GM12878 (cell line): ENCODE results near the gene CHPT1. TPM values are rescaled to one million over a fixed set of nuclear protein-coding genes. Genes with fewer than 3 reads are reported as not detected.

ENCODE experiments used
- ATAC-seq: fragments of 200-7000 bp; cut with Tn5 transposase; 3 replicates; pipeline ENCODE4 v1.9.1; 2020; ENCODE audit warnings: mild to moderate bottlenecking, moderate library complexity
- BruUV-seq: library from RNA; stranded (reverse); fragments of 400-500 nt; replicated peaks from 2 replicates; lab custom pipeline; 2021; lab: Mats Ljungman, UMichigan
- CTCF ChIA-PET: fragments of 300-600 bp; sonication (Branson Sonifier 250); formaldehyde crosslinking; extraction: SDS; loops from one replicate; lab custom pipeline; 2021; ENCODE audit warnings: inconsistent platforms; lab: Yijun Ruan, JAX
- POLR2A ChIA-PET: fragments of 350-600 bp; formaldehyde crosslinking; extraction: SDS; loops from one replicate; lab custom pipeline; 2021; ENCODE audit warnings: inconsistent platforms; lab: Charles Lee
- RAD21 ChIA-PET: fragments of 300-600 bp; sonication (Branson Sonifier 250); formaldehyde crosslinking; loops from one replicate; lab custom pipeline; 2023; ENCODE audit warnings: antibody characterized with exemption; ENCODE audit not compliant: unreplicated experiment; lab: Charles Lee
- SMC1A ChIA-PET: fragments of 300-600 bp; sonication (Branson Sonifier 250); formaldehyde crosslinking; loops from one replicate; lab custom pipeline; 2023; ENCODE audit not compliant: unreplicated experiment, uncharacterized antibody; lab: Charles Lee
- DNase-seq: peaks from one replicate; pipeline ENCODE4 v3.0.0-alpha.2; 2011; ENCODE audit warnings: low read depth, low spot score
- FAIRE-seq: peaks from 3 replicates; lab custom pipeline; 2011; peaks lifted over from hg19 to GRCh38; lab: Jason Lieb, UNC
- H2AFZ ChIP-seq: 2 replicates; pipeline ENCODE4 v1.6.0; 2011; ENCODE audit warnings: low read depth, low read length, control low read depth; ENCODE audit not compliant: control insufficient read depth
- H3K27ac ChIP-seq: 2 replicates; pipeline ENCODE4 v1.5.1; 2011; ENCODE audit warnings: control low read depth; ENCODE audit not compliant: control insufficient read depth, insufficient read depth
- H3K27me3 ChIP-seq, 2 experiments: replicated peaks in 1 of 2; 2 replicates each; pipeline versions ENCODE4 v1.6.0 to v1.6.1; 2011; ENCODE audit warnings: low read length in 1 of 2; ENCODE audit not compliant: control insufficient read depth in 2 of 2, insufficient read depth in 2 of 2
- H3K36me3 ChIP-seq, 2 experiments: 2 replicates each; pipeline ENCODE4 v1.5.1; 2011; ENCODE audit warnings: low read length in 1 of 2; ENCODE audit not compliant: control insufficient read depth in 2 of 2, insufficient read depth in 2 of 2
- H3K4me1 ChIP-seq: 2 replicates; pipeline ENCODE4 v1.6.1; 2011; ENCODE audit warnings: mild to moderate bottlenecking, low read length, moderate library complexity, mixed read lengths; ENCODE audit not compliant: control insufficient read depth, insufficient read depth
- H3K4me2 ChIP-seq: 2 replicates; pipeline ENCODE4 v1.6.0; 2011; ENCODE audit warnings: control low read depth; ENCODE audit not compliant: control insufficient read depth, insufficient read depth
- H3K4me3 ChIP-seq: fragments of 200-600 bp; sonication (generic); 2 replicates; pipeline ENCODE4 v1.5.1; 2016
- H3K79me2 ChIP-seq: 2 replicates; pipeline ENCODE4 v1.6.0; 2011; ENCODE audit warnings: low read length; ENCODE audit not compliant: control insufficient read depth, insufficient read depth
- H3K9ac ChIP-seq: 2 replicates; pipeline ENCODE4 v1.8.0; 2011; ENCODE audit warnings: low read length, control low read depth, mixed read lengths; ENCODE audit not compliant: control insufficient read depth, insufficient read depth
- H3K9me3 ChIP-seq: replicated peaks from 3 replicates; pipeline ENCODE4 v1.5.1; 2011; ENCODE audit warnings: mild to moderate bottlenecking, low read length; ENCODE audit not compliant: control insufficient read depth, insufficient read depth
- H4K20me1 ChIP-seq: 2 replicates; pipeline ENCODE4 v1.6.0; 2011; ENCODE audit not compliant: control insufficient read depth, insufficient read depth
- BHLHE40 ChIP-seq, 2 experiments: fragments of 450-650 bp in 1 of 2; IDR thresholded peaks; 2 replicates each; pipeline ENCODE4 v1.6.1; 2011 to 2017; ENCODE audit warnings: low read depth in 2 of 2, borderline replicate concordance in 1 of 2, improper control_type of control experiment in 1 of 2, low read length in 1 of 2, mild to moderate bottlenecking in 1 of 2
- CREM ChIP-seq: IDR thresholded peaks from 2 replicates; pipeline ENCODE4 v1.6.1; 2014; ENCODE audit warnings: antibody characterized with exemption, low read depth
- EED ChIP-seq: sonication (generic); IDR thresholded peaks from 2 replicates; pipeline ENCODE4 v1.6.1; 2016; ENCODE audit warnings: antibody characterized with exemption, low read depth
- EZH2 ChIP-seq: IDR thresholded peaks from 2 replicates; pipeline ENCODE4 v1.6.1; 2012; ENCODE audit warnings: low read depth, mild to moderate bottlenecking, control low read depth, inconsistent platforms, low read length, borderline replicate concordance; ENCODE audit not compliant: control insufficient read depth
- FOS ChIP-seq: IDR thresholded peaks from 3 replicates; pipeline ENCODE4 v1.6.1; 2011; ENCODE audit warnings: borderline replicate concordance; ENCODE audit not compliant: insufficient read length; ENCODE audit errors: extremely low read depth
- FOXM1 ChIP-seq: IDR thresholded peaks from 2 replicates; pipeline ENCODE4 v1.6.1; 2012; ENCODE audit warnings: low read depth, mild to moderate bottlenecking, inconsistent platforms, low read length, moderate library complexity
- HDAC2 ChIP-seq: fragments of 200-600 bp; sonication (generic); IDR thresholded peaks from 2 replicates; pipeline ENCODE4 v1.6.1; 2017
- IKZF1 ChIP-seq: fragments of 450-650 bp; conservative IDR thresholded peaks from 2 replicates; pipeline ENCODE4 v1.6.1; 2017; ENCODE audit warnings: antibody characterized with exemption, mild to moderate bottlenecking
- IRF3 ChIP-seq: fragments of 450-650 bp; IDR thresholded peaks from 2 replicates; pipeline ENCODE4 v1.6.1; 2014; ENCODE audit warnings: mild to moderate bottlenecking
- LARP7 ChIP-seq: fragments of 450-650 bp; IDR thresholded peaks from 2 replicates; pipeline ENCODE4 v1.6.1; 2017; ENCODE audit warnings: mild to moderate bottlenecking
- MTA2 ChIP-seq: fragments of 450-650 bp; IDR thresholded peaks from 2 replicates; pipeline ENCODE4 v1.6.1; 2016; ENCODE audit warnings: low read depth, mild to moderate bottlenecking, moderate library complexity
- MXI1 ChIP-seq: fragments of 150-350 bp; IDR thresholded peaks from 2 replicates; pipeline ENCODE4 v1.6.1; 2011; ENCODE audit warnings: low read depth, mild to moderate bottlenecking, inconsistent platforms, low read length, improper control_type of control experiment
- MYC ChIP-seq: IDR thresholded peaks from 2 replicates; pipeline ENCODE4 v1.6.1; 2011; ENCODE audit warnings: mild to moderate bottlenecking, low read length, moderate library complexity, inconsistent platforms; ENCODE audit not compliant: insufficient read depth, insufficient replicate concordance, insufficient read length, severe bottlenecking
- NRF1 ChIP-seq: conservative IDR thresholded peaks from 2 replicates; pipeline ENCODE4 v1.6.1; 2011; ENCODE audit warnings: mild to moderate bottlenecking, low read depth, low read length, improper control_type of control experiment
- RBBP5 ChIP-seq: fragments of 200-600 bp; sonication (generic); conservative IDR thresholded peaks from 2 replicates; pipeline ENCODE4 v1.6.1; 2016
- SREBF2 ChIP-seq: IDR thresholded peaks from 2 replicates; pipeline ENCODE4 v1.6.1; 2012; ENCODE audit warnings: mild to moderate bottlenecking, low read length
- SUPT20H ChIP-seq: IDR thresholded peaks from 2 replicates; pipeline ENCODE4 v1.6.1; 2011; ENCODE audit warnings: low read depth, mild to moderate bottlenecking, low read length, moderate library complexity, borderline replicate concordance; ENCODE audit not compliant: control insufficient read depth
- TCF12 ChIP-seq: IDR thresholded peaks from 2 replicates; pipeline ENCODE4 v1.6.1; 2011; ENCODE audit warnings: low read depth, mild to moderate bottlenecking, low read length
- TCF7 ChIP-seq: IDR thresholded peaks from 2 replicates; pipeline ENCODE4 v1.6.1; 2014; ENCODE audit warnings: antibody characterized with exemption, borderline replicate concordance
- YBX1 ChIP-seq: fragments of 450-650 bp; IDR thresholded peaks from 2 replicates; pipeline ENCODE4 v1.6.1; 2016; ENCODE audit warnings: antibody characterized with exemption
- WGBS: methylation state at CpG from one replicate; pipeline ENCODE4 v1.1.6; 2016; ENCODE audit warnings: low lambda C conversion rate; ENCODE audit not compliant: insufficient replicate concordance, insufficient coverage; ENCODE audit errors: missing lambda C conversion rate; 5-methylcytosine and 5-hydroxymethylcytosine counted together
- in situ Hi-C: fragments of 300-500 bp; cut with MboI; formaldehyde crosslinking; loops from 9 replicates; pipeline ENCODE4 v1.14.3; 2018; ENCODE audit warnings: mixed read lengths
- intact Hi-C: fragments of 100-400 bp; cut with micrococcal nuclease; formaldehyde crosslinking; loops from one replicate; pipeline ENCODE4 v1.14.2; 2022; ENCODE audit not compliant: unreplicated experiment
- polyA plus RNA-seq, 11 experiments: library from polyadenylated mRNA; depleted of rRNA in 4 of 11; unstranded in 6 of 11; stranded (reverse) in 5 of 11; fragments of >200 nt; fragmentation: Nextera tagmentation in 4 of 11; fragmentation: Illumina TruSeq in 1 of 11; extraction: Ambion mirVana in 4 of 11; extraction: Trizol in 1 of 11; gene quantifications; 1 replicate in 1 of 11; 2 replicates in 10 of 11; pipeline versions ENCODE4 v1.2.1 to v1.2.3, GENCODE V29; 2011 to 2016; ENCODE audit warnings: inconsistent platforms in 2 of 11, missing spikeins in 2 of 11, low read depth in 1 of 11
- total RNA-seq, 4 experiments: library from RNA; depleted of rRNA in 3 of 4; stranded (reverse); fragments of >200 nt in 3 of 4; fragmentation: Illumina TruSeq in 1 of 4; extraction: Trizol in 1 of 4; gene quantifications; 2 replicates each; pipeline versions ENCODE4 v1.2.1 to v1.2.3, GENCODE V29; 2013 to 2021
- TF ChIP-seq, protein P1 (sequence below): fragments of 450-650 bp; IDR thresholded peaks from 2 replicates; pipeline ENCODE4 v1.6.1; 2017; ENCODE audit warnings: mild to moderate bottlenecking

Gene CHPT1
- total and polyA plus RNA-seq, 10 of the 15 experiments (the other 5 are each of a cell fraction or from before 2014, with no cell fraction given) = 0.85 to 10.2 (median 3.9) TPM

- SMC1A ChIA-PET = no interaction called here
- RAD21 ChIA-PET = no interaction called here
- POLR2A ChIA-PET = no interaction called here
These were observed 19.4 kb upstream of the CHPT1 start for GRCh38 chr12:101678081-101678480.

GRCh38 chr12:101680240-101680639 lies 17.2 kb upstream of the CHPT1 start:
- in situ Hi-C loops = no loop called here
- ChIA-PET SMC1A (no interaction called here), RAD21 (no interaction called here), CTCF (no interaction called here), POLR2A (no interaction called here)
- H3K27me3 ChIP-seq = no peaks in the 10 kb centered on the region; a peak in 1 of 4 replicates
- DNase-seq (no peak), FAIRE-seq (no peak), ATAC-seq (no peak)
- H3K4me3 ChIP-seq = no peak overlapping the region
- 11% methylated on average over 3 of the region's 3 CpGs for WGBS
- no peak overlapping the region for H2AFZ ChIP-seq
- H3K36me3 ChIP-seq = no peaks in the 10 kb centered on the region
- no peak overlapping the region for H3K27ac ChIP-seq
- H3K4me1 ChIP-seq = no peaks in the 10 kb centered on the region
- no peak overlapping the region for H3K4me2 ChIP-seq
- no peak overlapping the region for H3K9ac ChIP-seq
- intact Hi-C loops = no loop called here
- no peaks in the 10 kb centered on the region for H4K20me1 ChIP-seq
- no TSS peak for BruUV-seq
- H3K79me2 ChIP-seq = no peaks in the 10 kb centered on the region
- H3K9me3 ChIP-seq = no peaks in the 10 kb centered on the region
- TF ChIP-seq BHLHE40 (IDR thresholded peaks at IDR 0.05; ENCODE audit: borderline replicate concordance in 1 of 2, low read depth in 2 of 2, low read length in 1 of 2) = no peak
- no peak for TF ChIP-seq EED
- TF ChIP-seq TCF7 = no peak
- TF ChIP-seq MTA2 = no peak
- no peak for TF ChIP-seq TCF12
- TF ChIP-seq EZH2 = no peak
- TF ChIP-seq, protein P1, sequence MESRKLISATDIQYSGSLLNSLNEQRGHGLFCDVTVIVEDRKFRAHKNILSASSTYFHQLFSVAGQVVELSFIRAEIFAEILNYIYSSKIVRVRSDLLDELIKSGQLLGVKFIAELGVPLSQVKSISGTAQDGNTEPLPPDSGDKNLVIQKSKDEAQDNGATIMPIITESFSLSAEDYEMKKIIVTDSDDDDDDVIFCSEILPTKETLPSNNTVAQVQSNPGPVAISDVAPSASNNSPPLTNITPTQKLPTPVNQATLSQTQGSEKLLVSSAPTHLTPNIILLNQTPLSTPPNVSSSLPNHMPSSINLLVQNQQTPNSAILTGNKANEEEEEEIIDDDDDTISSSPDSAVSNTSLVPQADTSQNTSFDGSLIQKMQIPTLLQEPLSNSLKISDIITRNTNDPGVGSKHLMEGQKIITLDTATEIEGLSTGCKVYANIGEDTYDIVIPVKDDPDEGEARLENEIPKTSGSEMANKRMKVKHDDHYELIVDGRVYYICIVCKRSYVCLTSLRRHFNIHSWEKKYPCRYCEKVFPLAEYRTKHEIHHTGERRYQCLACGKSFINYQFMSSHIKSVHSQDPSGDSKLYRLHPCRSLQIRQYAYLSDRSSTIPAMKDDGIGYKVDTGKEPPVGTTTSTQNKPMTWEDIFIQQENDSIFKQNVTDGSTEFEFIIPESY = no peak

More at GRCh38 chr12:101678081-101678480, 19.4 kb upstream of the CHPT1 start:
- TF ChIP-seq RBBP5 (no peak), IRF3 (no peak), FOXM1 (no peak), FOS (no peak), HDAC2 (no peak), NRF1 (no peak), SUPT20H (no peak), MYC (no peak), IKZF1 (no peak), MXI1 (no peak), YBX1 (no peak), SREBF2 (no peak), LARP7 (no peak), CREM (no peak)
- H3K9me3 ChIP-seq = no peaks in the 10 kb centered on the region
- BruUV-seq = no TSS peak
- no peaks in the 10 kb centered on the region for H3K79me2 ChIP-seq
- no peak overlapping the region for H3K4me3 ChIP-seq
- H4K20me1 ChIP-seq = no peaks in the 10 kb centered on the region
- no peaks in the 10 kb centered on the region for H3K4me1 ChIP-seq
- ATAC-seq (no peak), FAIRE-seq (no peak), DNase-seq (no peak)
- H3K4me2 ChIP-seq = no peak overlapping the region
- CTCF ChIA-PET = interaction anchor here (1.2 kb wide), 1 partner anchor 81 kb away, joined by 5 read pairs; no protein-coding TSS in a partner anchor
- no peaks in the 10 kb centered on the region for H3K27me3 ChIP-seq
- H3K9ac ChIP-seq = no peak overlapping the region
- no peaks in the 10 kb centered on the region for H3K36me3 ChIP-seq
- intact Hi-C loops (no loop called here), in situ Hi-C loops (no loop called here)
- H3K27ac ChIP-seq = no peak overlapping the region
- no peak overlapping the region for H2AFZ ChIP-seq
